HCT116 (cell line): ENCODE data around the gene HLCS.

Experiments
- POLR2A ChIP-seq: IDR thresholded peaks from 2 replicates; pipeline ENCODE4 v1.7.0; 2011; ENCODE audit warnings: borderline replicate concordance; ENCODE audit not compliant: insufficient read depth, insufficient read length; ENCODE audit errors: extremely low read depth
- TF ChIP-seq, protein P1 (sequence below), 3 experiments: fragments of 200-600 bp in 1 of 3; sonication (generic) in 1 of 3; IDR thresholded peaks in 2 of 3; conservative IDR thresholded peaks in 1 of 3; 2 replicates each; pipeline ENCODE4 v1.5.1; 2012 to 2017; ENCODE audit warnings: low read depth in 2 of 3, low read length in 2 of 3, antibody characterized with exemption in 1 of 3, borderline replicate concordance in 1 of 3, control low read depth in 1 of 3, mild to moderate bottlenecking in 1 of 3, mixed read lengths in 1 of 3, mixed run types in 1 of 3, moderate library complexity in 1 of 3; ENCODE audit not compliant: insufficient read depth in 1 of 3

DNA sequence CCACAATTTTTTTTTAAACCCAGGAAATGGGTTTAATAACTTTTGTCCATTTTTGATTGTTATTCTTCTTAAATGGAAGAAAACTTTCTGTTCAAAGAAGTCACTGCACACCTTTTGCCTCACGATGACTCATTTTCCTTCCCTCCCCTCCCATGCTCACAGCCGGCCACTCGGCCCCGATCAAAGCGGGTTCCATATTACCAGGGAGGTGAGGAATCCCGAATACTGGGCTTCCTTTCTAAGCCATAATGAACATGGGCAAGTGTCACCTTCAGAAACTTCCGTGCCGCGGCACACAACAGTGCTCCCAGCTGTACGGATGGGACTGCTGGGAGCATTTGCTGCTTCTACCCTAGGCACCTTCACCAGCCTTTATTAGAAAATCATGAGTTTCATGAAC is 121.4 kb downstream of the HLCS start:
- no peak for TF ChIP-seq POLR2A
- TF ChIP-seq, protein P1, sequence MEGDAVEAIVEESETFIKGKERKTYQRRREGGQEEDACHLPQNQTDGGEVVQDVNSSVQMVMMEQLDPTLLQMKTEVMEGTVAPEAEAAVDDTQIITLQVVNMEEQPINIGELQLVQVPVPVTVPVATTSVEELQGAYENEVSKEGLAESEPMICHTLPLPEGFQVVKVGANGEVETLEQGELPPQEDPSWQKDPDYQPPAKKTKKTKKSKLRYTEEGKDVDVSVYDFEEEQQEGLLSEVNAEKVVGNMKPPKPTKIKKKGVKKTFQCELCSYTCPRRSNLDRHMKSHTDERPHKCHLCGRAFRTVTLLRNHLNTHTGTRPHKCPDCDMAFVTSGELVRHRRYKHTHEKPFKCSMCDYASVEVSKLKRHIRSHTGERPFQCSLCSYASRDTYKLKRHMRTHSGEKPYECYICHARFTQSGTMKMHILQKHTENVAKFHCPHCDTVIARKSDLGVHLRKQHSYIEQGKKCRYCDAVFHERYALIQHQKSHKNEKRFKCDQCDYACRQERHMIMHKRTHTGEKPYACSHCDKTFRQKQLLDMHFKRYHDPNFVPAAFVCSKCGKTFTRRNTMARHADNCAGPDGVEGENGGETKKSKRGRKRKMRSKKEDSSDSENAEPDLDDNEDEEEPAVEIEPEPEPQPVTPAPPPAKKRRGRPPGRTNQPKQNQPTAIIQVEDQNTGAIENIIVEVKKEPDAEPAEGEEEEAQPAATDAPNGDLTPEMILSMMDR (IDR thresholded peaks at IDR 0.05 in 2 of 3, conservative IDR thresholded peaks at IDR 0.05 in 1 of 3; ENCODE audit: borderline replicate concordance in 1 of 3, insufficient read depth in 1 of 3, low read depth in 2 of 3, low read length in 2 of 3): no peak
